Psoas muscle (tissue), 8 donors: ENCODE measurements around the gene SPRED2. TPM values are rescaled to one million over a fixed set of nuclear protein-coding genes. Genes with fewer than 3 reads are reported as not detected.

Experiments
- ATAC-seq, 4 donors: fragments of 200-7000 bp; cut with Tn5 transposase; one replicate each; pipeline ENCODE4 v1.9.1; 2020; ENCODE audit warnings: moderate library complexity in 3 of 4, mild to moderate bottlenecking in 2 of 4
- DNase-seq, 2 donors: peaks; one replicate each; pipeline ENCODE4 v3.0.0-alpha.2; 2020
- H3K27ac ChIP-seq: fragments of 200-600 bp; one replicate; pipeline ENCODE4 v1.8.0; 2022
- H3K27me3 ChIP-seq, 3 donors: fragments of 200-600 bp in 1 of 3; one replicate each; pipeline versions ENCODE4 v1.6.1 to v1.8.0; 2013 to 2022; ENCODE audit warnings: low read length in 2 of 3, mild to moderate bottlenecking in 2 of 3, moderate library complexity in 1 of 3; ENCODE audit not compliant: insufficient read depth in 3 of 3
- H3K36me3 ChIP-seq, 2 donors: fragments of 200-600 bp in 1 of 2; one replicate each; pipeline versions ENCODE4 v1.6.1 to v1.8.0; 2013 to 2022; ENCODE audit warnings: low read depth in 1 of 2, mild to moderate bottlenecking in 1 of 2, moderate library complexity in 1 of 2; ENCODE audit not compliant: insufficient read depth in 1 of 2
- H3K4me1 ChIP-seq: fragments of 200-600 bp; one replicate; pipeline ENCODE4 v1.8.0; 2022
- H3K4me3 ChIP-seq: fragments of 200-600 bp; one replicate; pipeline ENCODE4 v1.8.0; 2022; ENCODE audit warnings: mild to moderate bottlenecking
- H3K9me3 ChIP-seq: fragments of 200-600 bp; one replicate; pipeline ENCODE4 v1.8.0; 2022
- WGBS, 3 donors: extraction: QIAGEN DNeasy Blood & Tissue Kit; methylation state at CpG; one replicate each; pipeline versions ENCODE4 v1.1.6 to v1.1.7; 2013; 5-methylcytosine and 5-hydroxymethylcytosine counted together
- intact Hi-C, 2 donors: fragments of 100-400 bp; cut with DNase I; formaldehyde crosslinking; loops; one replicate each; pipeline versions ENCODE4 v1.11.0 to v1.14.2; 2022
- polyA plus RNA-seq, 3 donors: library from polyadenylated mRNA; stranded (reverse); fragments of 200-250 nt; gene quantifications; one replicate each; pipeline ENCODE4 v1.2.3, GENCODE V29; 2013
- total RNA-seq, 4 donors: library from RNA; stranded (reverse); fragmentation: NEBNext Ultra II Directional in 2 of 4; extraction: Animal tissue kit (Norgen Biotek cat#: 25700) in 2 of 4; gene quantifications; one replicate each; pipeline versions ENCODE4 v1.2.1 to v1.2.4, GENCODE V29; 2021 to 2023
- TF ChIP-seq, protein P1 (sequence below): fragments of 200-600 bp; IDR thresholded peaks from one replicate; pipeline ENCODE4 v1.8.0; 2022; ENCODE audit warnings: antibody characterized with exemption
- donor health status: healthy with polysubstance abuse.
- donor health status: DM: no; HTN: no; CAD: no; lungs with moderate emphysema.
- donor health status: Bipolar disorder and iron deficiency.
- donor health status: healthy.
- donor health status: DM: yes; HTN: yes; CAD: no.
- donor health status: DM: no; HTN: no; CAD: no.
- donor health status: DM: no; HTN: no; CAD: no.
- donor health status: DM: yes; HTN: yes; CAD: no.

SPRED2 gene
- total and polyA plus RNA-seq, 7 donors, result 3.8 to 16.9 (median 8.5) TPM

DNA sequence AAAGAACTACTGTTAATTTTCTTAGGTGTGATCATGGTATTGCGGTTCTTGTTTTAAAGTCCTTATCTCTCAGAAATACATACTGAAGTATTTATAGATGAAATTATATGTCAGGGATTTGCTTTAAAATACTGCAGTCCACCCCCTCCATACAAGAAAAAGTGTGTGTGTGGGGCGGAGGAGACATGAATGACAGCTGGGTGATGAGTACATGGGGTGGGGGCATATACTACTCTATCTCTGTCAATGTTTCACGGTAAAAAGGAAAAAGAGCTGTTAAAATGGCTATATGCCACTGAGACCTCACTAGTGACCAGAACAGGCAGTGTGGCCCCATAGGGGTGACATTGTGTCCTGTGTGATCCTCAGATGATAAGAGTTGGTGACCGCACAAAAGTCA is 54.1 kb downstream of the SPRED2 start:
- Histone ChIP-seq H3K9me3 (no peaks in the 10 kb centered on the region), H3K27ac (no peak overlapping the region), H3K4me1 (peaks cover 21% of the 10 kb centered on the region), H3K27me3 (peaks cover 0 to 2% (median 0%) of the 10 kb centered on the region in 3 donors), H3K36me3 (no peaks in the 10 kb centered on the region), H3K4me3 (no peak overlapping the region)
- TF ChIP-seq, protein P1, sequence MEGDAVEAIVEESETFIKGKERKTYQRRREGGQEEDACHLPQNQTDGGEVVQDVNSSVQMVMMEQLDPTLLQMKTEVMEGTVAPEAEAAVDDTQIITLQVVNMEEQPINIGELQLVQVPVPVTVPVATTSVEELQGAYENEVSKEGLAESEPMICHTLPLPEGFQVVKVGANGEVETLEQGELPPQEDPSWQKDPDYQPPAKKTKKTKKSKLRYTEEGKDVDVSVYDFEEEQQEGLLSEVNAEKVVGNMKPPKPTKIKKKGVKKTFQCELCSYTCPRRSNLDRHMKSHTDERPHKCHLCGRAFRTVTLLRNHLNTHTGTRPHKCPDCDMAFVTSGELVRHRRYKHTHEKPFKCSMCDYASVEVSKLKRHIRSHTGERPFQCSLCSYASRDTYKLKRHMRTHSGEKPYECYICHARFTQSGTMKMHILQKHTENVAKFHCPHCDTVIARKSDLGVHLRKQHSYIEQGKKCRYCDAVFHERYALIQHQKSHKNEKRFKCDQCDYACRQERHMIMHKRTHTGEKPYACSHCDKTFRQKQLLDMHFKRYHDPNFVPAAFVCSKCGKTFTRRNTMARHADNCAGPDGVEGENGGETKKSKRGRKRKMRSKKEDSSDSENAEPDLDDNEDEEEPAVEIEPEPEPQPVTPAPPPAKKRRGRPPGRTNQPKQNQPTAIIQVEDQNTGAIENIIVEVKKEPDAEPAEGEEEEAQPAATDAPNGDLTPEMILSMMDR, result no peak
- no peak for ATAC-seq
- no peak for DNase-seq
- 91 to 97% (median 92%) methylated on average over 4 of the region's 4 CpGs for WGBS, 3 donors
- intact Hi-C loops, result no loop called here

DNA sequence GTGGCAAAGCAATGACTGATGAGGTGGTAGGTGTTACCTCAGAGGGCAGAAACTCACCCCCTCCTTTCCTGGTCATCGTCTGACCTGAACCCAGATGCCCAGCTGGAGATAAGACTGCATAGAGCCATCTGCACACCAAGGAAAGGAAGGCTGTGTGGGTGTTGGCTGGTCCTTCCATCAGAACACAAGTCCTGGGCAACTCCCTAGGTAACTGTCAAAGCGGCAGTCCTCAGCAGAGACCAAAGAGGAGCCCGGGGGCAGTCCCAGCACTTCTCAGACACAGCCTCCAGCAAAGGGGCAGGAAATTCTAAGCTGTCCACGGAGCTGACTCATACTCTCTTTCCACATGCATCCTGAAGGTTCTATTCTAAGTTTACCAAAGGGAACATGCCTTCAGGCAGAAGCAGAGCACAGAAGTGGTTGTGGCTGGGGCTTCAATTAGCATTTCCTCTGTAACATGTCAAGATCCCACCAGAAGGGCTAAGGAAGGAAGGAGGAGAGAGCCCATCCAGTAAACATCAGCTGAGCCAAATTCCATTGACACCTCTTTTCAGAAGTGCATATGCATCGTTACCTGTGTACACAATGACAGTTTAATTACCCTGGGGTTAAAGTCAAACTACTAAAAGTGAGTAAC is 54.7 kb downstream of the SPRED2 start:
- 61 to 70% (median 61%) methylated on average over 5 of the region's 5 CpGs for WGBS, 3 donors
- H3K36me3 ChIP-seq, result no peaks in the 10 kb centered on the region
- TF ChIP-seq, protein P1, result no peak
- no peak overlapping the region for H3K27ac ChIP-seq
- intact Hi-C loops, result no loop called here
- DNase-seq, result no peak
- H3K27me3 ChIP-seq, result peaks cover 0 to 2% (median 0%) of the 10 kb centered on the region in 3 donors
- H3K4me3 ChIP-seq, result no peak overlapping the region
- no peaks in the 10 kb centered on the region for H3K9me3 ChIP-seq
- H3K4me1 ChIP-seq, result peaks cover 15% of the 10 kb centered on the region
- ATAC-seq, result peak; percentile 58 to 85 (median 76)

DNA sequence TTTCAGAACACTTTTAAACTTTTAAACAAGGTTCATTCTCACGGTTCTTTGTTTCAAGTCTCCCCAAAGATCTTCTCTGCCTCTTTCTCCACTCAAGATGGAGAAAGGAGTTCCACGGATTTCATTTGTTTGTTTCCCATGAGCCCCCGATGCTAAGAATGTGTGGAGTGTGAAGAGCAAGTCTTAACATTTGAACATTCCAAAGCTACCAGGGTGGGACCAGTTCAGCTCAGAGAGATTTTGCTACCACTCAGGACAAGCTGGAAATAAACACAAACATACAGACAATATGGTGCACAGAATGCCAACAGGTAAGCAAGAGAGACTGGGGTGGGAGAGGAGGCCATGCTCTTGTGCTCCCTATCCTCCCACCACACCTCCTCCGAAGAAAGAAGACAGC is 56.7 kb downstream of the SPRED2 start:
- peaks cover 13% of the 10 kb centered on the region for H3K4me1 ChIP-seq
- DNase-seq, result no peak
- H3K4me3 ChIP-seq, result no peak overlapping the region
- ATAC-seq, result no peak
- 84 to 92% (median 90%) methylated on average over 4 of the region's 4 CpGs for WGBS, 3 donors
- H3K9me3 ChIP-seq, result no peaks in the 10 kb centered on the region
- H3K36me3 ChIP-seq, result no peaks in the 10 kb centered on the region
- no peak overlapping the region for H3K27ac ChIP-seq
- TF ChIP-seq, protein P1, result no peak
- peaks cover 0 to 2% (median 0%) of the 10 kb centered on the region in 3 donors for H3K27me3 ChIP-seq
- intact Hi-C loops, result no loop called here

DNA sequence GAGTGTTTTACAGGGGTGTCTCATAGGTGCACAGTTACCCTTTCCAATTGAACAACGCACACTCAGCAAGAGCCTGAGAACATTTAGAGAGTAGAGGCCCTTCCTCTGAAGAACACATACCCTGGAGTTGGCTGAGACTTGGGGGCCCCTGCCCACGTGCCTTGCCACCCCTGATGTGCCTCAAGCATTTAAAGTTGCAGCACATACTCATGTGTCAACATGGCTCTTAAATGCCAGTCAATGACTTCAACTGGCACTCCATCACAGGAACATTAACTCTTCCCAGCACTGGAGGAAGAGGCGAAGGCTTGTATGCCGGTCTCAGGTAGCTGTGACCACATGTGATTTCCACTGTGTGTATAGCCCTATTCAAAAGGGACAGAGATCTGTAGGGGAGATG is 57.4 kb downstream of the SPRED2 start:
- Histone ChIP-seq H3K9me3 (no peaks in the 10 kb centered on the region), H3K27me3 (peaks cover 0 to 2% (median 0%) of the 10 kb centered on the region in 3 donors), H3K36me3 (no peaks in the 10 kb centered on the region), H3K4me3 (no peak overlapping the region), H3K4me1 (peaks cover 19% of the 10 kb centered on the region), H3K27ac (no peak overlapping the region)
- ATAC-seq, result peak in 2 of 4 donors; percentile 19 to 23
- DNase-seq, result no peak
- WGBS, 3 donors, result 90 to 94% (median 91%) methylated on average over 4 of the region's 4 CpGs
- intact Hi-C loops, result no loop called here
- TF ChIP-seq, protein P1, result no peak

DNA sequence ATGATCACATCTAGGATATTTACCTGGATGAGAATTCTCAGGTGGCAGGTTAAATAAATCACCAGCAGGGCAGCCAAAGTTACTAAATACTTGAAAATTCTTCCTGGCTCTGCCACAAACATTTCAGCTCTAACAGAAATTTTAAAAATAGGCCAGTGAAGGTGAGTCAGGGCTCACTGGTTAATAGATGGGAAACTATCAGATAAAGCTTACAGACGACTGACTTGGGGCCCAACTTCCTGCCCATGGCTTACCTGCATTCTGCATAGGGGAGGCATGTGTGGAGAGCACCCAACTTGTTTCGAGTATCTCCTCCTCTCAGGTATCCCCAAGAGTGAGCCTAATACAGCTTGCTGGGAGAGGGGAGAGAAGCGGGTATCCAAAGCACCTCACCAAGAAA is 57.8 kb downstream of the SPRED2 start:
- ATAC-seq (no peak), DNase-seq (no peak)
- Histone ChIP-seq H3K36me3 (no peaks in the 10 kb centered on the region), H3K4me3 (no peak overlapping the region), H3K27me3 (peaks cover 0 to 2% (median 0%) of the 10 kb centered on the region in 3 donors), H3K27ac (no peak overlapping the region), H3K9me3 (no peaks in the 10 kb centered on the region), H3K4me1 (peaks cover 19% of the 10 kb centered on the region)
- TF ChIP-seq, protein P1, result no peak
- intact Hi-C loops, result no loop called here
- WGBS, 3 donors, result 83 to 92% (median 90%) methylated on average over 3 of the region's 3 CpGs
